Activated CD4-positive, alpha-beta T cell treated with anti-CD3 and anti-CD28 coated beads for 4 hours (primary cell): ENCODE measurements around the gene DPYSL3.
A peak's percentile ranks its signal among the peaks of the same experiment; 100 is the strongest.

ENCODE experiments used
- DNase-seq, 2 donors: peaks; one replicate each; pipeline ENCODE4 v3.0.0-alpha.2; 2020

The DPYSL3 gene

GRCh38 chr5:147467973-147468508 lies 41.8 kb downstream of the DPYSL3 start:
- no peak for DNase-seq

GRCh38 chr5:147466360-147466980 lies 43.4 kb downstream of the DPYSL3 start:
- DNase-seq = no peak

GRCh38 chr5:147465747-147466146 lies 44.1 kb downstream of the DPYSL3 start:
- DNase-seq = no peak

- DNase-seq = no peak
Measured at GRCh38 chr5:147464211-147464610, 45.7 kb downstream of the DPYSL3 start.

- DNase-seq = no peak
Measured at GRCh38 chr5:147461915-147462314, 48.0 kb downstream of the DPYSL3 start.

- DNase-seq = no peak
Measured at GRCh38 chr5:147460380-147460779, 49.5 kb downstream of the DPYSL3 start.

- DNase-seq = no peak
Measured at GRCh38 chr5:147458581-147458980, 51.3 kb downstream of the DPYSL3 start.

GRCh38 chr5:147455822-147456450 lies 53.9 kb downstream of the DPYSL3 start:
- no peak for DNase-seq

GRCh38 chr5:147454996-147455677 lies 54.7 kb downstream of the DPYSL3 start:
- no peak for DNase-seq

GRCh38 chr5:147453875-147454814 lies 55.7 kb downstream of the DPYSL3 start:
- peak; percentile 58 to 64 for DNase-seq

- DNase-seq = no peak
Measured at GRCh38 chr5:147452165-147452811, 57.6 kb downstream of the DPYSL3 start.

- no peak for DNase-seq
Measured at GRCh38 chr5:147451193-147451592, 58.7 kb downstream of the DPYSL3 start.

- no peak for DNase-seq
Measured at GRCh38 chr5:147450606-147451005, 59.3 kb downstream of the DPYSL3 start.

GRCh38 chr5:147448766-147449165 lies 61.1 kb downstream of the DPYSL3 start:
- no peak for DNase-seq

GRCh38 chr5:147446523-147446922 lies 63.3 kb downstream of the DPYSL3 start:
- no peak for DNase-seq

- DNase-seq = no peak
Measured at GRCh38 chr5:147445917-147446316, 64.0 kb downstream of the DPYSL3 start.

GRCh38 chr5:147445090-147445489 lies 64.8 kb downstream of the DPYSL3 start:
- no peak for DNase-seq

- DNase-seq = no peak
Measured at GRCh38 chr5:147442224-147442623, 67.6 kb downstream of the DPYSL3 start.

GRCh38 chr5:147441191-147441695 lies 68.6 kb downstream of the DPYSL3 start:
- DNase-seq = no peak

- DNase-seq = no peak
Measured at GRCh38 chr5:147439254-147439653, 70.6 kb downstream of the DPYSL3 start.

- DNase-seq = no peak
Measured at GRCh38 chr5:147437161-147437596, 72.7 kb downstream of the DPYSL3 start.

- DNase-seq = no peak
Measured at GRCh38 chr5:147436596-147436995, 73.3 kb downstream of the DPYSL3 start.
